ENCODE data around the gene KIF25. TPM values are rescaled to one million over a fixed set of nuclear protein-coding genes. Genes with fewer than 3 reads are reported as not detected.
"Not testable (repeated sequence)": the region's sequence is repeated elsewhere in the genome, so short reads cannot be mapped to it uniquely, and the experiment has no call there.

Gene KIF25
- total RNA-seq, 4 donors from 2014 or later = 0.26 TPM; not detected in 3

DNA sequence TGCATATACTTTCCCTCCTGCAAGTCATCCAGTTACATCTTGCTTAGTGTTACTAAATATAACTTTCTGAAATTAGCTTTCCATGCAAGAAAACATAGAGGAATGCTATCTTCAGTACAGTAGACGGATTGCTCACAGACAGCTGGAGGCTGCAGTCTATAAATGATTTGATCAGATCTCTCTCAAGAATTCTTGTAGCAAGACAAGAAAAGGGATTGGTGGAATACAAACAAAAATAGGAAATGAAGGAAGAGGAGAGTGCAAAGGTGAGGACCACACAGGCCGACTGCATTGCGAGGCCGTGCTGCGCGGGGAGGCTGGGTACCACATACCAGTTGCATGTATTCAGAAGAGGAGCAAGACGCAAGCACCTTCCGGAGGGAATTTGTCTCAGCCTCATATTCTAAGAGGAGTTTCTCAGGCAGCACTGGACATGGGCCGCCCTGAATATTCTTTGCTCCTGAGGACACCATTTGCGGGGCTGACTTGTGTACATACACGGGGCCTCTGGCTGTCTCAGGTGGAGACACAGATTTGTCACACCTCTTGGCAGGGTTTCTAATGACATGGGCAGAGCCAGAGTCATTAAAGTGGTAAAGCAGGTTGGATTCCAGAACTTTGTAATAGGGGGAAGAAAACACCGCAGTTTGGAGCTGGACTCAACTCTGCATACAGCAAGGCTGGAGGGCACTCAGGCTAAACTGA lies 22.7 kb upstream of the KIF25 start:
- H3K4me1 ChIP-seq = peaks cover 0 to 9% (median 0%) of the 10 kb centered on the region in 3 donors
- WGBS, 2 donors = 68 to 81% methylated on average over 12 of the region's 12 CpGs
- peaks cover 0 to 3% (median 0%) of the 10 kb centered on the region in 4 donors for H3K27me3 ChIP-seq
- H3K36me3 ChIP-seq = peaks cover 0 to 26% (median 0%) of the 10 kb centered on the region in 3 donors
- H3K4me3 ChIP-seq = no peak overlapping the region
- DNase-seq = no peak
- no peaks in the 10 kb centered on the region for H3K9me3 ChIP-seq
- no peak overlapping the region for H3K27ac ChIP-seq
- no peak for TF ChIP-seq POLR2A (IDR thresholded peaks at IDR 0.05)
- TF ChIP-seq, protein P1, sequence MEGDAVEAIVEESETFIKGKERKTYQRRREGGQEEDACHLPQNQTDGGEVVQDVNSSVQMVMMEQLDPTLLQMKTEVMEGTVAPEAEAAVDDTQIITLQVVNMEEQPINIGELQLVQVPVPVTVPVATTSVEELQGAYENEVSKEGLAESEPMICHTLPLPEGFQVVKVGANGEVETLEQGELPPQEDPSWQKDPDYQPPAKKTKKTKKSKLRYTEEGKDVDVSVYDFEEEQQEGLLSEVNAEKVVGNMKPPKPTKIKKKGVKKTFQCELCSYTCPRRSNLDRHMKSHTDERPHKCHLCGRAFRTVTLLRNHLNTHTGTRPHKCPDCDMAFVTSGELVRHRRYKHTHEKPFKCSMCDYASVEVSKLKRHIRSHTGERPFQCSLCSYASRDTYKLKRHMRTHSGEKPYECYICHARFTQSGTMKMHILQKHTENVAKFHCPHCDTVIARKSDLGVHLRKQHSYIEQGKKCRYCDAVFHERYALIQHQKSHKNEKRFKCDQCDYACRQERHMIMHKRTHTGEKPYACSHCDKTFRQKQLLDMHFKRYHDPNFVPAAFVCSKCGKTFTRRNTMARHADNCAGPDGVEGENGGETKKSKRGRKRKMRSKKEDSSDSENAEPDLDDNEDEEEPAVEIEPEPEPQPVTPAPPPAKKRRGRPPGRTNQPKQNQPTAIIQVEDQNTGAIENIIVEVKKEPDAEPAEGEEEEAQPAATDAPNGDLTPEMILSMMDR (IDR thresholded peaks at IDR 0.05) = no peak
- intact Hi-C loops (cut with DNase I) = no loop called here

DNA sequence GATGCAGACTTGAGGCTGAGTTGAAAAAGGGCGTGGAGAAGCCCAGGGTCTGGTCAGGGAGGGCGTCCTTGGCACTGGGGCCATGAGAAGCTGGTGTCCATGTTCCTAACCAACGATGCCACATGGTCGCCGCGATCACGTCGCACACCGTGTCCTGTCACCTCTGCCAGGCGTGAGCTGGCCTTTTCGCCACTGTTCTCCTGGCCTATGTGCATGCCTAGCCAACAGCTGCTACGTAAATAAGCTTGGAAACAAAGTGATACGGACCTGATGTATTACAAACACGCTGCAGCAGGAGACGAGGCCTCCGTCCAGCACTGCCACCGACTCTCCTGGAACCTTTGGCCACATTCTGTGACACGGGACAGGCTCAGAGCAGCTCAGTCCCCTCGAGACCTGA lies 22.0 kb upstream of the KIF25 start:
- Histone ChIP-seq H3K27me3 (peaks cover 0 to 3% (median 0%) of the 10 kb centered on the region in 4 donors), H3K36me3 (peaks cover 0 to 19% (median 0%) of the 10 kb centered on the region in 3 donors), H3K9me3 (no peaks in the 10 kb centered on the region), H3K4me3 (no peak overlapping the region), H3K27ac (no peak overlapping the region), H3K4me1 (peaks cover 0 to 9% (median 0%) of the 10 kb centered on the region in 3 donors)
- intact Hi-C loops (cut with DNase I) = no loop called here
- 85 to 91% methylated on average over 15 to 19 of the region's 19 CpGs for WGBS, 2 donors
- no peak for DNase-seq
- TF ChIP-seq POLR2A (IDR thresholded peaks at IDR 0.05) = no peak
- TF ChIP-seq, protein P1 (IDR thresholded peaks at IDR 0.05) = no peak

DNA sequence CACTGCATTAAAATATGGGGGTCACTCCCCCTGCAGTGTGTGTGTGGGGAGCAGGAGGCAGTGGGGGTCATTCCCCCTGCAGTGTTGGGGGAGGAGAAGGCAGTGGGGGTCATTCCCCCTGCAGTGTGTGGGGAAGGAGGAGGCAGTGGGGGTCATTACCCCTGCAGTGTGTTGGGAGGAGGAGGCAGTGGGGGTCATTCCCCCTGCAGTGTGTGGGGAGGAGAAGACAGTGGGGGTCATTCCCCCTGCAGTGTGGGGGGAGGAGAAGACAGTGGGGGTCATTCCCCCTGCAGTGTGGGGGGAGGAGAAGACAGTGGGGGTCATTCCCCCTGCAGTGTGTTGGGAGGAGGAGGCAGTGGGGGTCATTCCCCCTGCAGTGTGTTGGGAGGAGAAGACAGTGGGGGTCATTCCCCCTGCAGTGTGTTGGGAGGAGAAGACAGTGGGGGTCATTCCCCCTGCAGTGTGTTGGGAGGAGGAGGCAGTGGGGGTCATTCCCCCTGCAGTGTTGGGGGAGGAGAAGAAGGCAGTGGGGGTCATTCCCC lies 21.3 kb upstream of the KIF25 start:
- H3K27me3 ChIP-seq; H3K27ac ChIP-seq; H3K9me3 ChIP-seq; H3K4me1 ChIP-seq; H3K4me3 ChIP-seq; DNase-seq; intact Hi-C loops (cut with DNase I): not testable (repeated sequence)
- H3K36me3 ChIP-seq = peaks cover 0 to 12% (median 0%) of the 10 kb centered on the region in 3 donors

DNA sequence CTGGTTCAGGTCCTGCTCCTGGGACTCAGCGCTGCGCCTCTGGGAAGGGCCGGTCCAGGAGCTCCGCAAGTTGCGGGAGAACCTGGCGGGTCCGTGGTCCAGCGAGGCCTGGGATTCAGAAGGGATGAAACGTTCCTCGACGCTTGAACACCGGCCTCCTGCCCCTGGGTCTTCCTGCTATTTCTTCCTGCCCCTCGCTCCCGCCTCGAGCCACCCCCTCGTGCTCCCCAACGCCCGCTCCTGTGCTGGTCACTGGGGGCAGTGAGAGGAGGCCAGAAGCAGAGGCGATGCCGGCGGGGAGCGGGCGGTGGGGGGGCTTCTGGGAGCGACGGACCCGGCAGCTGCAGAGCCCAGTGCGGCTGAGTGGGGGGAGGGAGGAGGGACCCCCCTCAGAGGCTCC lies 20.8 kb upstream of the KIF25 start:
- H3K4me3 ChIP-seq = no peak overlapping the region
- peaks cover 0 to 9% (median 0%) of the 10 kb centered on the region in 3 donors for H3K4me1 ChIP-seq
- H3K36me3 ChIP-seq = peaks cover 0 to 7% (median 0%) of the 10 kb centered on the region in 3 donors
- intact Hi-C loops (cut with DNase I) = no loop called here
- peaks cover 0 to 3% (median 0%) of the 10 kb centered on the region in 4 donors for H3K27me3 ChIP-seq
- H3K9me3 ChIP-seq = no peaks in the 10 kb centered on the region
- H3K27ac ChIP-seq = no peak overlapping the region
- DNase-seq = no peak
- TF ChIP-seq, protein P1 (IDR thresholded peaks at IDR 0.05) = no peak
- TF ChIP-seq POLR2A (IDR thresholded peaks at IDR 0.05) = no peak
- WGBS, 2 donors = 89 to 93% methylated on average over 8 to 10 of the region's 27 CpGs

DNA sequence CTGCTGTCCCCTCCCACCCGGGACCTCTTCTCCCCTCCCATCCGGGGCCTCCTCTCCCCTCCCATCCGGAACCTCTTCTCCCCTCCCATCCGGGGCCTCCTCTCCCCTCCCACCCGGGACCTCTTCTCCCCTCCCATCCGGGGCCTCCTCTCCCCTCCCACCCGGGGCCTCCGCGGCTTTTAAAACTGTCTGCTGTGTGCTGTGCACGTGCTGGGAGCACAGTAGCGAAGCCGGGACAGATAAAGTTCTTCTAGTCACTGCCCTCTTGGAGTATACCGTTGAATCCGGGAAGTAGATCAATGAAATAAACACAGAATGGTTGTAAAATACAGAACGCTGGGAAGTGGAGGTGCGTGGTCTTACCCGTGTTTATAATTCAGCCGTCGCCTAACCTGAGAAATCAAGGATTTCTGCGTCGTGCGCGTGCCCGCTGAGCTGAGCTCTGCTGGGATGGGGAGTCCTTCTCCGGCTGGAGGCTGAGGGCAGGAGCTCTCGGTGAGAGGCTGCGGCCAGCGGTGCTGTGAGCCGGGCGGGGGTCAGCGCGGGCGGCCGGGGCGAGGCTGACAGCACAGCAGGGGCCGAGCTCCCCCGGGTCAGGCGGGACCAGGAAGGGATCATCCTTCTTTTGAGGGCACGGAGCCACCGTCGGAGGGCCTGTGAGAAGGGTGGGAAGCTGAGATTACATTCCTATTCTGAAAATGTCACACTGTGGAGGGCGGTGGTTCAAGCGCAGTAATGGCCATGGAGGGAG lies 19.6 kb upstream of the KIF25 start:
- H3K4me3 ChIP-seq = no peak overlapping the region
- WGBS, 2 donors = 89 to 93% methylated on average over 13 to 20 of the region's 43 CpGs
- H3K4me1 ChIP-seq = peaks cover 0 to 9% (median 0%) of the 10 kb centered on the region in 3 donors
- H3K9me3 ChIP-seq = no peaks in the 10 kb centered on the region
- H3K27ac ChIP-seq = no peak overlapping the region
- no peak for TF ChIP-seq POLR2A (IDR thresholded peaks at IDR 0.05)
- TF ChIP-seq, protein P1 (IDR thresholded peaks at IDR 0.05) = no peak
- H3K27me3 ChIP-seq = peaks cover 0 to 3% (median 0%) of the 10 kb centered on the region in 4 donors
- intact Hi-C loops (cut with DNase I) = no loop called here
- no peaks in the 10 kb centered on the region for H3K36me3 ChIP-seq
- DNase-seq = no peak
